Right lobe of liver (tissue), 4 donors: ENCODE data around the gene PXMP4.

Experiments used
- CTCF ChIP-seq, 4 donors: fragments of 200-600 bp in 3 of 4; fragments of 450-650 bp in 1 of 4; IDR thresholded peaks; one replicate each; pipeline versions ENCODE4 v1.5.1 to v1.8.0; 2016 to 2022; ENCODE audit warnings: antibody characterized with exemption in 4 of 4, mild to moderate bottlenecking in 2 of 4
- POLR2A ChIP-seq: fragments of 450-650 bp; IDR thresholded peaks from one replicate; pipeline ENCODE4 v1.6.1; 2017; ENCODE audit warnings: antibody characterized with exemption, mild to moderate bottlenecking
- donor health status: DM: no; HTN: no; CAD: no.
- donor health status: DM: no; HTN: no; CAD: no.
- donor health status: DM: no; HTN: yes; CAD: no.

- TF ChIP-seq CTCF (IDR thresholded peaks at IDR 0.05) = no peak
- no peak for TF ChIP-seq POLR2A
Measured at GRCh38 chr20:33721391-33722140, 1.5 kb upstream of the PXMP4 start.
